ENCODE results near the gene UNC5CL.
A peak's percentile ranks its signal among the peaks of the same experiment; 100 is the strongest.
"Not testable (repeated sequence)": the region's sequence is repeated elsewhere in the genome, so short reads cannot be mapped to it uniquely, and the experiment has no call there.

UNC5CL gene

DNA sequence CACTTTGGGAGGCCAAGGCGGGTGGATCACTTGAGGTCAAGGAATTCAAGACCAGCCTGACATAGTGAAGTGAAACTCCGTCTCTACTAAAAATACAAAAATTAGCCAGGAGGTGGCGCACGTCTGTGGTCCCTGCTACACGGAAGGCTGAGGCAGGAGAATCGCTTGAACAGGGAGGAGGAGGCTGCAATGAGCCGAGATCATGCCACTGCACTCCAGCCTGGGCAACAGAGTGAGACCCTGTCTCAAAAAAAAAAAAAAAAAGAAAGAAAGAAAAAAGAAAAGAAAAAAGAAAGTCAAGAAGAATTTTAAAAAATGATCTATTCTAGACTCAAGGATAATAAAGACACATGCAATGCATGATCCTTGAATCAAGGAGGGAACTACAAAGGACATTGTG, 32.8 kb downstream of the UNC5CL start:
- DNase-seq (ENCODE audit: low read depth) = not testable (repeated sequence)

- DNase-seq (ENCODE audit: low read depth) = no peak
These were observed 36.9 kb downstream of the UNC5CL start for GRCh38 chr6:41002168-41002567.

GRCh38 chr6:41000248-41000647, 38.8 kb downstream of the UNC5CL start:
- no peak for DNase-seq (ENCODE audit: low read depth)

DNA sequence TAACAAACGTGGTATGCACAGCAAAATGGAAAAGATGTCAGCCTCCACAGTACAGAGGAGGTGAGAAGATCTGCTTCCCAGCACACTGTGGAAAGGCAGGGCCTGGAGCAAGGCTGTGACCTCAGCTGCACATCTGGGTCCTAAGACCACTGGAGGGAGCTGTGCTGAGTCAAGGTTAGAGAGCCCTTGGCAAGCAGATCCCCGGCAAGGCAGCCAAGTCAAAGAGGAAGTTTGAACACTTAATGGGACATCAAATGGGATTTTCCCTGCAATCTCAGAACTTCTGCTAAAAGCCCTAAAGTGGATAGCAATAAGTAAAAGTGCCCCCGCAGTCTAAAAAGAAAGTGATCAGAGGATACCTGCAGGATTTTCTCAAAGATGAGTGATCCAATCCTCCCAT, 39.5 kb downstream of the UNC5CL start:
- DNase-seq (ENCODE audit: low read depth) = no peak

DNA sequence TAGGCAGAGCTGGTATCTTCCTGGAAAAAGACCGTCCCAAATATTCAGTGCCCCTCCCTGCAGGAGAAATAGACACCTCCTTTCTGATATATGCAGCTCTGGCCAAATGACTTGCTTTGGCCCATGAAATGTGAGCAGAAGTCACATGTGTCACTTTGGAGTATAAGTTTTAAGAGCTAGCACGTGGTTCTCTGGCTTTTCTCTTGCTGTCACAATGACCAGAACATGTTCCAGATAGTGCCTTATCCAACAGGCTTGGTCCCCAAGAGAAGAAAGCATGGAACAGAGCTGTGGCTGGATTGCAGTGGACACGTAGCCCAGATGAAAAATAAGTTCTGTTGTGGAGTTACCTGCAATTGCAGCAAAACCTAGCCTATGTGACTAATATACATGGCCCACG, 40.4 kb downstream of the UNC5CL start:
- DNase-seq (ENCODE audit: low read depth) = no peak

GRCh38 chr6:40997234-40997957, 41.6 kb downstream of the UNC5CL start:
- DNase-seq (ENCODE audit: low read depth) = peak; percentile 46

- DNase-seq (ENCODE audit: low read depth) = no peak
These were observed 42.3 kb downstream of the UNC5CL start for GRCh38 chr6:40996591-40997233.

DNA sequence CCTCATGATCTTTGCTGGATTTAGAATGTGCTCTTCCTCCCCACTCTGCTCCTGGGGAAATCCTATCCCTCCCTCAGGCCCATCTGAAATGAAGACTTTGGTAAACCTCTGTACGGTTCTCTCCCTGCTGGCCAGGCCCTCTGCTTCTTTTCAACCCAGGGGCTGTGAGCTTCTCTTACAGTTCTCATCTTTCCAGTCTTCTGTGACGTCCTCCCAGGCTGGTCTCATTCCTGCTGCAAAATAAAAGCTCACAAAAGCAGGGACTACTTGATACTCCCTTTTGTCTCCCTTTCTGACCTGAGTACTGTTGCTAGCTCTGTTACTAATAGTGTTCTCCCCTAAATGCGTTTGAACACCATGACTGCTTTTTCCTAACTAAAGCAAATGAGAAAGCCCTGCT, 46.3 kb downstream of the UNC5CL start:
- DNase-seq (ENCODE audit: low read depth) = no peak

- no peak for DNase-seq (ENCODE audit: low read depth)
These were observed 48.7 kb downstream of the UNC5CL start for GRCh38 chr6:40990301-40990700.

DNA sequence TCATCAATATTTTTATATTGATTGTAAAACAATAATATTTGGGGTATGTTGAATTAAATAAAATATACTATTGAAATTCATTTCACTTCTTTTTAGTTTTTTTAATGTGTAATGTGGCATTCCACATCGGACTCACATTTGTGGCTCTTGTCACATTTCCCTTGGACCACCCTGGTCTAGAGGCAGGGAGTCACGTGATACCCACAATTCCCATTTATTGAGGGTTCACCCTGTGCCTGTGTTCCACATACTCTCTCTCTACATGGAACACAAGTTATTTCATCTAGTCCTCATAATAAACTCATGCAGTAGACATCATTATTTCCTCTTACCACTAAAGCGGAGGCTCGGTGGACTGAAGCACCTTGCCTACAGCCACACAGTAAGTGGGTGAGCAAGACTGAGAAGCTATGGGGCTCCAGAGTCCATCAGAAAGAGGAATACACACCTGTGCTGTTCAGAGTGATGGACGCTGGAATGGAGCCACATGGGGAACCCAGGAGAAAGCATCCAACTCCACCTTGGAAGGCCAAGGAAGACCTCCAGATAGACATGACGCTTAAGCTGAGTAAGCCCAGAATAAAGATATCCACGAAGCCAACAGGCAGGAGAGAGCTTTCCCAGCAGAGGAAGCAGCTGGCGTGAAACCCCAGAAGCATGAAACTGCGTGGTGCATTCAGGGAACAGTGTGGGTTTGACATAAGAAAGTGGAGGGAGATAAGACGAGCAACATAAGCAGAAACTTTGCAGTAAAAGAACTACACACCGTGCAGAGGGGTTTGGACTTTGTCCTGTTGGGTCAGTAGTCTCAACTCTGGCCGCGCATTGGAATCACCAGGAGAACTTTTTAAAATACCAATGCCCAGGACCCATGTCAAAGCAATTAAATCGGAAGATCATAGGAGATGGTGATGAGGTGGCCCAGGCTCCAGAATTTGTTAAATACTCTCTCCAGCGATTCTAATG, 49.5 kb downstream of the UNC5CL start:
- no peak for DNase-seq (ENCODE audit: low read depth)

DNA sequence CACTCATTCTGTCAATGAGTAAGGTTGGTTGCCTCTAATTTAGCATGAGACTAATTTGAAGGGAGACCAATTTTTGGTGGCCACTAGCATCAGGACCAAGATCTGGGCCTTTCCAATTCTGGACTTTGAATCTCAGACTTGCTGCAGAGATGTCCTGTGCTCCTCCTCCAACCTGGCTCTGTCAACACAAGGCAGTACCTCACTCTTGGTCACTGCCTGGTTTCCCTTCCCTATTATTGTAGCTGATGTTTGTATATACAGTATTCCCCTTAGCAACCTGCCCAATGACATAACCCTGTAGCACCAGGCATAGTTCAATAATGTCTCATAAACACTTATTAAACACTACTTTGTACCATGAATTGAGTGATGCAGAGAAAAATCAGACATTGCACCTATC, 50.4 kb downstream of the UNC5CL start:
- no peak for DNase-seq (ENCODE audit: low read depth)

GRCh38 chr6:40986921-40987819, 51.9 kb downstream of the UNC5CL start:
- DNase-seq (ENCODE audit: low read depth) = no peak

GRCh38 chr6:40986364-40986763, 52.7 kb downstream of the UNC5CL start:
- no peak for DNase-seq (ENCODE audit: low read depth)

GRCh38 chr6:40983752-40984151, 55.3 kb downstream of the UNC5CL start:
- no peak for DNase-seq (ENCODE audit: low read depth)

- no peak for DNase-seq (ENCODE audit: low read depth)
These were observed 56.1 kb downstream of the UNC5CL start for GRCh38 chr6:40982917-40983316.

GRCh38 chr6:40978687-40979289, 60.2 kb downstream of the UNC5CL start:
- DNase-seq (ENCODE audit: low read depth) = no peak

- no peak for DNase-seq (ENCODE audit: low read depth)
These were observed 61.3 kb downstream of the UNC5CL start for GRCh38 chr6:40977695-40978094.

- DNase-seq (ENCODE audit: low read depth) = no peak
These were observed 61.9 kb downstream of the UNC5CL start for GRCh38 chr6:40977085-40977484.

All from HS-5 (cell line).